Measurements from ENCODE around the gene KCNIP1.

The KCNIP1 gene

GRCh38 chr5:170476704-170477103 lies 27.1 kb upstream of the KCNIP1 start:
- Mint-ChIP-seq H3K4me3 (no peak overlapping the region), H3K27ac (no peak overlapping the region), H3K36me3 (no peaks in the 10 kb centered on the region)

GRCh38 chr5:170477906-170478305 lies 25.9 kb upstream of the KCNIP1 start:
- H3K9me3 Mint-ChIP-seq (ENCODE audit: low read depth) = no peaks in the 10 kb centered on the region
- H3K27me3 Mint-ChIP-seq = peaks cover 2% of the 10 kb centered on the region
- no peak overlapping the region for H3K27ac Mint-ChIP-seq
- H3K4me1 Mint-ChIP-seq (ENCODE audit: low read depth) = no peaks in the 10 kb centered on the region
- H3K4me3 Mint-ChIP-seq = no peak overlapping the region
- no peaks in the 10 kb centered on the region for H3K36me3 Mint-ChIP-seq

More at GRCh38 chr5:170476704-170477103, 27.1 kb upstream of the KCNIP1 start:
- Mint-ChIP-seq H3K27me3 (peaks cover 4% of the 10 kb centered on the region), H3K9me3 (ENCODE audit: low read depth) (no peaks in the 10 kb centered on the region), H3K4me1 (ENCODE audit: low read depth) (no peaks in the 10 kb centered on the region)

GRCh38 chr5:170478306-170478705 lies 25.5 kb upstream of the KCNIP1 start:
- H3K36me3 Mint-ChIP-seq = no peaks in the 10 kb centered on the region
- no peak overlapping the region for H3K4me3 Mint-ChIP-seq
- no peak overlapping the region for H3K27ac Mint-ChIP-seq
- H3K27me3 Mint-ChIP-seq = peaks cover 2% of the 10 kb centered on the region
- no peaks in the 10 kb centered on the region for H3K9me3 Mint-ChIP-seq (ENCODE audit: low read depth)
- no peaks in the 10 kb centered on the region for H3K4me1 Mint-ChIP-seq (ENCODE audit: low read depth)

- Mint-ChIP-seq H3K4me3 (no peak overlapping the region), H3K27ac (no peak overlapping the region)
Measured at GRCh38 chr5:170479484-170479883, 24.3 kb upstream of the KCNIP1 start.

GRCh38 chr5:170480260-170480659 lies 23.6 kb upstream of the KCNIP1 start:
- H3K27ac Mint-ChIP-seq = no peak overlapping the region
- H3K9me3 Mint-ChIP-seq (ENCODE audit: low read depth) = no peaks in the 10 kb centered on the region
- no peaks in the 10 kb centered on the region for H3K27me3 Mint-ChIP-seq
- H3K36me3 Mint-ChIP-seq = no peaks in the 10 kb centered on the region
- no peaks in the 10 kb centered on the region for H3K4me1 Mint-ChIP-seq (ENCODE audit: low read depth)
- H3K4me3 Mint-ChIP-seq = no peak overlapping the region

More at GRCh38 chr5:170479484-170479883, 24.3 kb upstream of the KCNIP1 start:
- H3K4me1 Mint-ChIP-seq (ENCODE audit: low read depth) = no peaks in the 10 kb centered on the region
- no peaks in the 10 kb centered on the region for H3K27me3 Mint-ChIP-seq
- H3K36me3 Mint-ChIP-seq = no peaks in the 10 kb centered on the region
- H3K9me3 Mint-ChIP-seq (ENCODE audit: low read depth) = no peaks in the 10 kb centered on the region

- Mint-ChIP-seq H3K36me3 (no peaks in the 10 kb centered on the region), H3K4me1 (ENCODE audit: low read depth) (no peaks in the 10 kb centered on the region), H3K27me3 (no peaks in the 10 kb centered on the region), H3K9me3 (ENCODE audit: low read depth) (no peaks in the 10 kb centered on the region), H3K4me3 (no peak overlapping the region), H3K27ac (no peak overlapping the region)
Measured at GRCh38 chr5:170481849-170482248, 22.0 kb upstream of the KCNIP1 start.

- Mint-ChIP-seq H3K36me3 (no peaks in the 10 kb centered on the region), H3K27me3 (no peaks in the 10 kb centered on the region), H3K9me3 (ENCODE audit: low read depth) (no peaks in the 10 kb centered on the region), H3K27ac (no peak overlapping the region), H3K4me1 (ENCODE audit: low read depth) (no peaks in the 10 kb centered on the region), H3K4me3 (no peak overlapping the region)
Measured at GRCh38 chr5:170482511-170482910, 21.3 kb upstream of the KCNIP1 start.

GRCh38 chr5:170483701-170484458 lies 19.9 kb upstream of the KCNIP1 start:
- no peaks in the 10 kb centered on the region for H3K4me1 Mint-ChIP-seq (ENCODE audit: low read depth)
- H3K36me3 Mint-ChIP-seq = no peaks in the 10 kb centered on the region
- no peaks in the 10 kb centered on the region for H3K9me3 Mint-ChIP-seq (ENCODE audit: low read depth)

GRCh38 chr5:170484459-170484831 lies 19.4 kb upstream of the KCNIP1 start:
- no peaks in the 10 kb centered on the region for H3K27me3 Mint-ChIP-seq
- no peak overlapping the region for H3K27ac Mint-ChIP-seq
- H3K9me3 Mint-ChIP-seq (ENCODE audit: low read depth) = no peaks in the 10 kb centered on the region
- no peak overlapping the region for H3K4me3 Mint-ChIP-seq
- H3K36me3 Mint-ChIP-seq = no peaks in the 10 kb centered on the region
- no peaks in the 10 kb centered on the region for H3K4me1 Mint-ChIP-seq (ENCODE audit: low read depth)

More at GRCh38 chr5:170483701-170484458, 19.9 kb upstream of the KCNIP1 start:
- Mint-ChIP-seq H3K4me3 (no peak overlapping the region), H3K27me3 (no peaks in the 10 kb centered on the region), H3K27ac (no peak overlapping the region)

GRCh38 chr5:170484847-170485615 lies 18.8 kb upstream of the KCNIP1 start:
- Mint-ChIP-seq H3K9me3 (ENCODE audit: low read depth) (no peaks in the 10 kb centered on the region), H3K4me1 (ENCODE audit: low read depth) (no peaks in the 10 kb centered on the region), H3K4me3 (no peak overlapping the region), H3K27ac (no peak overlapping the region), H3K36me3 (no peaks in the 10 kb centered on the region), H3K27me3 (no peaks in the 10 kb centered on the region)

- Mint-ChIP-seq H3K4me1 (ENCODE audit: low read depth) (no peaks in the 10 kb centered on the region), H3K36me3 (no peaks in the 10 kb centered on the region), H3K4me3 (no peak overlapping the region)
Measured at GRCh38 chr5:170485616-170485911, 18.3 kb upstream of the KCNIP1 start.

GRCh38 chr5:170486371-170486770 lies 17.4 kb upstream of the KCNIP1 start:
- H3K9me3 Mint-ChIP-seq (ENCODE audit: low read depth) = no peaks in the 10 kb centered on the region
- H3K27ac Mint-ChIP-seq = no peak overlapping the region
- H3K36me3 Mint-ChIP-seq = no peaks in the 10 kb centered on the region
- no peaks in the 10 kb centered on the region for H3K27me3 Mint-ChIP-seq
- H3K4me1 Mint-ChIP-seq (ENCODE audit: low read depth) = no peaks in the 10 kb centered on the region
- no peak overlapping the region for H3K4me3 Mint-ChIP-seq

More at GRCh38 chr5:170485616-170485911, 18.3 kb upstream of the KCNIP1 start:
- no peak overlapping the region for H3K27ac Mint-ChIP-seq
- H3K9me3 Mint-ChIP-seq (ENCODE audit: low read depth) = no peaks in the 10 kb centered on the region
- no peaks in the 10 kb centered on the region for H3K27me3 Mint-ChIP-seq

GRCh38 chr5:170488570-170488969 lies 15.2 kb upstream of the KCNIP1 start:
- Mint-ChIP-seq H3K27me3 (peaks cover 2% of the 10 kb centered on the region), H3K9me3 (ENCODE audit: low read depth) (no peaks in the 10 kb centered on the region), H3K4me3 (no peak overlapping the region), H3K27ac (no peak overlapping the region), H3K4me1 (ENCODE audit: low read depth) (no peaks in the 10 kb centered on the region), H3K36me3 (no peaks in the 10 kb centered on the region)

- Mint-ChIP-seq H3K27me3 (peaks cover 2% of the 10 kb centered on the region), H3K9me3 (ENCODE audit: low read depth) (no peaks in the 10 kb centered on the region), H3K4me3 (no peak overlapping the region), H3K36me3 (no peaks in the 10 kb centered on the region), H3K27ac (no peak overlapping the region), H3K4me1 (ENCODE audit: low read depth) (no peaks in the 10 kb centered on the region)
Measured at GRCh38 chr5:170489199-170489598, 14.6 kb upstream of the KCNIP1 start.

GRCh38 chr5:170490381-170490780 lies 13.4 kb upstream of the KCNIP1 start:
- peaks cover 4% of the 10 kb centered on the region for H3K27me3 Mint-ChIP-seq
- no peaks in the 10 kb centered on the region for H3K9me3 Mint-ChIP-seq (ENCODE audit: low read depth)
- H3K27ac Mint-ChIP-seq = no peak overlapping the region
- no peaks in the 10 kb centered on the region for H3K4me1 Mint-ChIP-seq (ENCODE audit: low read depth)
- H3K4me3 Mint-ChIP-seq = no peak overlapping the region
- H3K36me3 Mint-ChIP-seq = no peaks in the 10 kb centered on the region
